Thoracic aorta (tissue), 2 donors: ENCODE results near the gene PLEKHA4. TPM values are rescaled to one million over a fixed set of nuclear protein-coding genes. Genes with fewer than 3 reads are reported as not detected.

Source experiments
- ATAC-seq: fragments of 150-250 bp; one replicate; pipeline ENCODE4 v1.8.0; 2017; ENCODE audit warnings: low read depth; ENCODE audit not compliant: insufficient number of reproducible peaks, low FRiP score
- DNase-seq: peaks from one replicate; pipeline ENCODE4 v3.0.0-alpha.2; 2020; ENCODE audit warnings: low spot score
- H3K27ac ChIP-seq, 2 donors: fragments of 200-600 bp; sonication (generic); 1 replicate in 1 of 2; 2 replicates in 1 of 2; pipeline ENCODE4 v1.5.1; 2016; ENCODE audit warnings: mild to moderate bottlenecking in 2 of 2, moderate library complexity in 2 of 2
- H3K27me3 ChIP-seq: fragments of 200-600 bp; sonication (generic); replicated peaks from 2 replicates; pipeline ENCODE4 v1.6.0; 2016; ENCODE audit warnings: mild to moderate bottlenecking; ENCODE audit not compliant: insufficient read depth
- H3K36me3 ChIP-seq: fragments of 200-600 bp; sonication (generic); one replicate; pipeline ENCODE4 v1.5.1; 2016
- H3K4me1 ChIP-seq, 2 donors: fragments of 200-600 bp; sonication (generic); 1 replicate in 1 of 2; 2 replicates in 1 of 2; pipeline versions ENCODE4 v1.5.1 to v1.6.0; 2016; ENCODE audit warnings: low read depth in 2 of 2, mild to moderate bottlenecking in 1 of 2; ENCODE audit not compliant: control insufficient read depth in 1 of 2
- H3K4me3 ChIP-seq: fragments of 200-600 bp; sonication (generic); 2 replicates; pipeline ENCODE4 v1.5.1; 2016; ENCODE audit warnings: mild to moderate bottlenecking
- H3K9me3 ChIP-seq: fragments of 200-600 bp; sonication (generic); 2 replicates; pipeline ENCODE4 v1.5.1; 2016
- CTCF ChIP-seq: fragments of 200-600 bp; sonication (generic); IDR thresholded peaks from one replicate; pipeline ENCODE4 v1.5.1; 2019; ENCODE audit warnings: antibody characterized with exemption
- total RNA-seq, 2 donors: library from RNA; depleted of rRNA; stranded (reverse); fragments of >200 nt; gene quantifications; one replicate each; pipeline versions ENCODE4 v1.1.0 to v1.2.3, GENCODE V29; 2016

Gene PLEKHA4
- total RNA-seq, 2 donors from 2014 or later, result 45.1 to 45.2 TPM

DNA sequence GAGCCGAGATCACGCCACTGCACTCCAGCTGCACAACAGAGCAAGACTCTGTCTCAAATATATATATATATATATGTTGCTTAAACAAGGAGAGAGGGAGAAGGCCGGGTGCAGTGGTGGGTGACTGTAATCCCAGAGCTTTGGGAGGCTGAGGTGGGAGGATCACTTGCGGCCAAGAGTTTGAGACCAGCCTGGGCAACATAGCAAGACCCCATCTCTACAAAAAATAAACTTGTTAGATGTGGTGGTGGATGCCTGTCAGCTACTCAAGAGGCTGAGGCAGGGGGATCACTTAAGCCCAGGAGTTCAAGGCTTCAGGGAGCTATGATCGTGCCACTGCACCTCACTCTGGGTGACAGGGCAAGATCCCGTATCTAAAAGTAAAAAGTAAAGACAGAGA, 26.8 kb downstream of the PLEKHA4 start:
- ATAC-seq (no peak), DNase-seq (no peak)
- Histone ChIP-seq H3K27me3 (no peaks in the 10 kb centered on the region), H3K27ac (no peak overlapping the region), H3K4me3 (no peak overlapping the region), H3K4me1 (no peaks in the 10 kb centered on the region), H3K9me3 (no peaks in the 10 kb centered on the region), H3K36me3 (peaks cover 15% of the 10 kb centered on the region)
- TF ChIP-seq CTCF, result no peak

DNA sequence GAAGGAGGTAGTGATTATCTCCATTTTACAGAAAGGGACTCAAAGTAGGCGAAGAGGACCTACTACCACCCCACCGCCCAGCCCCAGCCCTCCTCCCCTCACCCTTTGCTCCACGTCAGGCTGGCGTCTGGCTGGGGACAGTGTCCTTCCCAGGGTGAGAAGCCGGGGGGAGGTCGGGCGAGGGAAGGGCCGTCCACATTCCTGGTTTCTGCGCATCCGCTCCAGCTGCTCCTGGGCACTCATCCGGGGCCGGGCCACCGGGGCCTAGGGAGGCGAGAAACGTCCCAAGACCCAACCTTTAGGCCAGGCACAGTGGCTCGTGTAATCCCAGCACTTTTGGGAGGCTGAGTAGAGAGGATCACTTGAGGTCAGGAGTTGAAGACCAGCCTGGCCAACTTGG, 27.4 kb downstream of the PLEKHA4 start:
- no peak overlapping the region for H3K4me3 ChIP-seq
- peaks cover 12% of the 10 kb centered on the region for H3K36me3 ChIP-seq
- DNase-seq, result no peak
- no peak overlapping the region for H3K27ac ChIP-seq
- H3K27me3 ChIP-seq, result no peaks in the 10 kb centered on the region
- no peaks in the 10 kb centered on the region for H3K9me3 ChIP-seq
- peaks cover 3 to 4% of the 10 kb centered on the region in 2 donors for H3K4me1 ChIP-seq
- ATAC-seq, result no peak
- no peak for TF ChIP-seq CTCF

- ATAC-seq (no peak), DNase-seq (no peak)
- H3K36me3 ChIP-seq, result no peaks in the 10 kb centered on the region
- peaks cover 8 to 12% of the 10 kb centered on the region in 2 donors for H3K4me1 ChIP-seq
- no peak for TF ChIP-seq CTCF
- H3K4me3 ChIP-seq, result peak overlapping the region; percentile 84
- no peaks in the 10 kb centered on the region for H3K9me3 ChIP-seq
- no peaks in the 10 kb centered on the region for H3K27me3 ChIP-seq
- peak overlapping the region; percentile 78 to 88 for H3K27ac ChIP-seq
Measured at GRCh38 chr19:48837687-48838086, 30.7 kb downstream of the PLEKHA4 start.

DNA sequence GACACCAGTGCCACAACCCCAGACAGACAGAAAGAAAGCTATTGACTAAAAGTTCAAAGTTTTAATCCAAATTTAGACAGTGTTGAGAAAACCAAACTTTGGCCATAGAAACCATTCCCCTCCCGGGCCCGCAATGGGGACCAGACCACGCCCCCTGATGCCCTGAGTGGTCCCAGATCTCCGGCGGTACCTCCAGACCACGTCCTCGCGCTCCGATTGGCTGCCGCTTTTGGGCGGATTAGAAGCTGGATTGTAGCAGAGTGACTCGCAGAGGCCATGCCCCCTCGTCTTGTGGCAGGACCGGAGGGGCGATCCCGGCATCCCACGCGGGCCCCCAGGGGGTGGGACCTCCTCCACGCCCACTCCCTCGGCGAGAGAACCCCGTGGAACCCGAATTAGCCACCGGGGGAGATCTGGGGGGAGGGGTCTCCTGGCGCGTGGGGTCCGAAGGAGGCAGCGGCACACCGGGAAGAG, 31.3 kb downstream of the PLEKHA4 start:
- H3K27me3 ChIP-seq, result no peaks in the 10 kb centered on the region
- H3K36me3 ChIP-seq, result no peaks in the 10 kb centered on the region
- peak; percentile 59 for ATAC-seq
- DNase-seq, result peak; percentile 69
- peak overlapping the region; percentile 84 for H3K4me3 ChIP-seq
- H3K4me1 ChIP-seq, result peaks cover 8 to 12% of the 10 kb centered on the region in 2 donors
- peak overlapping the region; percentile 78 to 88 for H3K27ac ChIP-seq
- no peaks in the 10 kb centered on the region for H3K9me3 ChIP-seq
- TF ChIP-seq CTCF, result no peak

DNA sequence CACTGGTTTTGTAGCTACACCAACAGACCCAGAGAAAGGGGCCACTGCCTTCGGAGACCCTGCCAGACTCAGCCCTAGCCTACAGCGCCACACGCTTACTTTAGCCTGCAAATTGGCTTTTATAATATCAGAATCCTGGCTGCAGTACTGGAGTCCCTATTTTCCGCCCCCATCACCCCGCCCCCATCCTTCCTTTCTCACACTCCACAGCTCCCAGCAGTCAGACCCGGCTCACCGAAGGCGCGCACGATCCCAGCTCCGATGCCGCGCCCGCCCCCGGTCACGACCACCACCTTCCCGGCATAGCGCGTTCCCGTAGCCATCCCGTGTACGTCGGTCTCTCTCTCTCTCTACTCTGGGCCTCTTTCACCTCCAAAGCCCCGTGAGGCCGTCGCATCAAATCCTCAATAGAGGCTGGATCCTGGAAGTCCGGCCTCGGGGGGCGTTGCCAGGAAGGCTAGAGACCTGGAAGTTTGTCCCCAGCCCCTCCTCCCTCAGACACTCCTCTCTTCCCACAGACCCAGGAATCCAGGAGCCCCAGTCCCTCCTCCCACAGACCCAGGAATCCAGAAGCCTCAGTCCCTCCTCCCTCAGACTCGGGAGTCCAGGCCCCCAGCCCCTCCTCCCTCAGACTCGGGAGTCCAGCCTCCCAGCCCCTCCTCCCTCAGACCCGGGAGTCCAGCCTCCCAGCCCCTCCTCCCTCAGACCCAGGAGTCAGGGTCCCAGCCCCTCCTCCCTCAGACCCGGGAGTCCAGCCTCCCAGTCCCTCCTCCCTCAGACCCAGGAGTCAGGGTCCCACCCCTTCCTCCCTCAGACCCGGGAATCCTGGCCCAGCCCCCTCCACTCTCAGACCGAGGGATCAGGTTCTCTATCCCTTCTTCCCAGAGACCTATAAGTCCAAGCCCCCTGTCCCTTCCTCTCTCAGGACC, 32.1 kb downstream of the PLEKHA4 start, which contains the start of gene HSD17B14:
TSS of gene HSD17B14 (minus strand) at position 403 of the 929 bp plus-strand sequence. CDS start at position 323, 80 bp downstream.
- no peaks in the 10 kb centered on the region for H3K9me3 ChIP-seq
- no peaks in the 10 kb centered on the region for H3K27me3 ChIP-seq
- ATAC-seq, result peak; percentile 12
- H3K27ac ChIP-seq, result peak within 1 kb of the TSS; percentile 78 to 88
- peaks cover 8 to 12% of the 10 kb centered on the region in 2 donors for H3K4me1 ChIP-seq
- peak within 1 kb of the TSS; percentile 84 for H3K4me3 ChIP-seq
- peaks cover 2% of the 10 kb centered on the region for H3K36me3 ChIP-seq
- DNase-seq, result no peak
- peak; percentile 24 for TF ChIP-seq CTCF
